ENCODE measurements around the gene ST7. TPM values are rescaled to one million over a fixed set of nuclear protein-coding genes. Genes with fewer than 3 reads are reported as not detected.

The ST7 gene
- total and polyA plus RNA-seq, 2 of the 8 experiments (the other 6 are each of a cell fraction or from before 2014, with no cell fraction given), result 16.3 to 18.0 TPM

DNA sequence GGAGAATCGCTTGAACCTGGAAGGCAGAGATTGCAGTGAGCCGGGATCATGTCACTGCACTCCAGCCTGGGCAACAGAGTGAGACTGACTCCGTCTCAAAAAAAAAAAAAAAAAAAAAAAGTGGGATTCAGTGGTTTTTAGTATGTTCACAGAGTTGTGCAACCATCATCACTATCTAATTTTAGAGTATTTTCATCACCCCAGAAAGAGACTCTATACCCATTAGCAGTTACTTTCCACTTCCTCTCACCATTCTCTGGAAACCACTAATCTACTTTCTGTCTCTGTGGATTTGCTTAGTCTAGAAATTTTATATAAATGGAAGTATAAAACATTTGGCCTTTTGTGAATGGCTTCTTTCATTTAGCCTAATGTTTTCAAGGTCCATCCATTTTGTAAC, 113.4 kb downstream of the ST7 start (continued):
- TF ChIP-seq CHD7 (IDR thresholded peaks at IDR 0.05; ENCODE audit: insufficient replicate concordance, low read length) (no peak), JUND (IDR thresholded peaks at IDR 0.05; ENCODE audit: low read length) (no peak), FOSL1 (IDR thresholded peaks at IDR 0.05; ENCODE audit: insufficient read depth, low read depth, low read length) (no peak), PHF8 (conservative IDR thresholded peaks at IDR 0.05; ENCODE audit: low read depth, low read length) (no peak), SP2 (IDR thresholded peaks at IDR 0.05; ENCODE audit: low read length) (no peak), MAFK (IDR thresholded peaks at IDR 0.05; ENCODE audit: low read depth, low read length) (no peak), SRF (IDR thresholded peaks at IDR 0.05; ENCODE audit: low read depth, low read length) (no peak), KDM5A (IDR thresholded peaks at IDR 0.05; ENCODE audit: low read length) (no peak), USF2 (IDR thresholded peaks at IDR 0.05; ENCODE audit: low read length) (no peak), ASH2L (IDR thresholded peaks at IDR 0.05; ENCODE audit: low read length) (no peak), CHD2 (IDR thresholded peaks at IDR 0.05; ENCODE audit: low read length) (no peak), CBX8 (IDR thresholded peaks at IDR 0.05; ENCODE audit: borderline replicate concordance, low read depth, low read length) (no peak)

Data from H1 (cell line).